ENCODE measurements around the gene PCDHB2. TPM values are rescaled to one million over a fixed set of nuclear protein-coding genes. Genes with fewer than 3 reads are reported as not detected.

The PCDHB2 gene
- total and polyA plus RNA-seq, 2 of the 8 experiments (the other 6 are each of a cell fraction or from before 2014, with no cell fraction given): 28.8 to 29.2 TPM

DNA sequence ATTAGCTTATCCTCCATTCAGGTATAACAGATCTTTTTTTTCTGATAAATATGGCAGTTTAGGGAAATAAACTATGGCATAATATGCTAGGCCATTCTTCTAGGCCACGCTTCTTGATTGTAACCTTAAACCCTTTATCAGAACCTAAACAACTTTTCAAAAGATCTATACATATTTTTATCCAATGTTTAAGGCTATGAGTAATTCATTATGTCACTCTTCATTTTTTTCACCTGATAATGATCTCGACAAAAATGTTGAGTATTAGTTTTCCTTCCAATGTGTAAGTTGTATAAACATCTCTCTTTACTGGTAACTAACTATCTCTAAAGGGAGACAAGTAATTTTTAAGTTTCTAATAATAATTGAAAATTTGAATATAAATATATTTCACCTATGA is 24.8 kb downstream of the PCDHB2 start:
- CTCF ChIA-PET (ENCODE audit: partially characterized antibody): interaction anchor here (0.6 to 1.6 kb wide), 5 partner anchors 9 to 68 kb away, joined by 3 to 5 read pairs (median 3); partner anchors contain the start of genes PCDHB2 and PCDHB9
- H2AFZ ChIP-seq (ENCODE audit: low read length): no peak overlapping the region

More for the DNA sequence above, 24.8 kb downstream of the PCDHB2 start:
- 85% methylated on average over 2 of the region's 2 CpGs; no CpG with 5 or more reads in 1 of the 2 experiments for WGBS, 2 experiments (ENCODE audit: extremely low coverage in 1 of 2, insufficient coverage in 1 of 2, insufficient read length in 1 of 2, insufficient replicate concordance in 2 of 2, low coverage in 1 of 2, low lambda C conversion rate in 2 of 2, missing lambda C conversion rate in 1 of 2)
- H3K56ac ChIP-seq (replicated peaks; ENCODE audit: insufficient read length, low read depth, low read length): no peak overlapping the region
- TF ChIP-seq SRF (IDR thresholded peaks at IDR 0.05; ENCODE audit: low read depth, low read length) (no peak), TAF1 (IDR thresholded peaks at IDR 0.05; ENCODE audit: low read depth, low read length) (no peak), SIN3A (conservative IDR thresholded peaks at IDR 0.05 in 1 of 2, IDR thresholded peaks at IDR 0.05 in 1 of 2; ENCODE audit: low read depth in 1 of 2, low read length in 2 of 2) (no peak)
- H2BK5ac ChIP-seq (ENCODE audit: low read depth, low read length): no peak overlapping the region
- H3K23me2 ChIP-seq (ENCODE audit: low read depth, low read length): no peaks in the 10 kb centered on the region
- no peaks in the 10 kb centered on the region for H4K20me1 ChIP-seq (replicated peaks in 1 of 2; ENCODE audit: control insufficient read depth in 1 of 2, insufficient read depth in 2 of 2, low read length in 2 of 2)
- no peak overlapping the region for H2BK20ac ChIP-seq (ENCODE audit: low read length)
- H3K4me2 ChIP-seq (ENCODE audit: insufficient read depth in 1 of 2, low read depth in 2 of 2, low read length in 2 of 2): no peak overlapping the region
- H3K9ac ChIP-seq (replicated peaks in 1 of 4; ENCODE audit: extremely low read depth in 1 of 4, low read depth in 3 of 4, low read length in 3 of 4): no peak overlapping the region
- H3K79me2 ChIP-seq (ENCODE audit: control insufficient read depth in 1 of 2, insufficient read depth in 2 of 2, low read length in 2 of 2): no peaks in the 10 kb centered on the region
- no peak overlapping the region for H4K8ac ChIP-seq (ENCODE audit: extremely low read depth, insufficient read depth, low read length)
- H2BK15ac ChIP-seq (ENCODE audit: low read length): no peak overlapping the region
- H2AK5ac ChIP-seq (ENCODE audit: low read depth, low read length): no peak overlapping the region
- no peaks in the 10 kb centered on the region for H3K27me3 ChIP-seq (replicated peaks in 1 of 4; ENCODE audit: control insufficient read depth in 3 of 4, extremely low read depth in 1 of 4, insufficient read depth in 3 of 4, low read length in 3 of 4)
- no peak overlapping the region for H3K14ac ChIP-seq (ENCODE audit: insufficient read length)
- FAIRE-seq (no peak), DNase-seq (ENCODE audit: low read depth in 1 of 2, low spot score in 2 of 2) (no peak)
- H4K5ac ChIP-seq (ENCODE audit: insufficient read length, low read depth, low read length): no peak overlapping the region
- H3K9me3 ChIP-seq (ENCODE audit: insufficient read depth in 2 of 2, low read depth in 1 of 2, low read length in 1 of 2): peaks cover 0 to 2% of the 10 kb centered on the region in 2 experiments; a peak in 1 of 4 replicates
- POLR2A ChIA-PET (ENCODE audit: partially characterized antibody): interaction anchor here (0.6 to 2.7 kb wide), 2 partner anchors 25 to 132 kb away, joined by 3 to 7 read pairs; partner anchors contain the start of gene PCDHB2
- H3K4me3 ChIP-seq (ENCODE audit: extremely low read depth in 1 of 4, insufficient read depth in 2 of 4, low read depth in 3 of 4, low read length in 4 of 4): no peak overlapping the region
- H3K36me3 ChIP-seq (ENCODE audit: control insufficient read depth in 2 of 4, insufficient read depth in 4 of 4, low read length in 3 of 4): no peaks in the 10 kb centered on the region
- no peak overlapping the region for H2BK12ac ChIP-seq (ENCODE audit: low read depth, low read length)
- H4K91ac ChIP-seq (replicated peaks; ENCODE audit: insufficient read length, low read length): no peak overlapping the region
- H3K4me1 ChIP-seq (replicated peaks in 1 of 4; ENCODE audit: control insufficient read depth in 3 of 4, insufficient read depth in 4 of 4, low read length in 3 of 4): no peaks in the 10 kb centered on the region
- H3K18ac ChIP-seq (ENCODE audit: extremely low read depth, low read length): no peak overlapping the region
- no peaks in the 10 kb centered on the region for H3K79me1 ChIP-seq (ENCODE audit: low read depth, low read length)
- H3K27ac ChIP-seq (ENCODE audit: low read depth, low read length): no peak overlapping the region
- no peak overlapping the region for H3K23ac ChIP-seq (ENCODE audit: insufficient read length)
- no peak overlapping the region for H2BK120ac ChIP-seq (replicated peaks; ENCODE audit: low read depth, low read length)
- H3K4ac ChIP-seq (replicated peaks; ENCODE audit: insufficient read length, low read depth, low read length): no peak overlapping the region
